WTC11 (cell line): Measurements from ENCODE around the gene SFXN1. TPM values are rescaled to one million over a fixed set of nuclear protein-coding genes. Genes with fewer than 3 reads are reported as not detected.

Experiments
- ATF3 ChIP-seq: sonication (generic); formaldehyde crosslinking; conservative IDR thresholded peaks from 2 replicates; pipeline ENCODE4 v1.8.1; 2022; ENCODE audit warnings: mild to moderate bottlenecking, missing genetic modification reagents
- CREB1 ChIP-seq: sonication (generic); formaldehyde crosslinking; IDR thresholded peaks from 2 replicates; pipeline ENCODE4 v1.8.0; 2023; ENCODE audit warnings: mild to moderate bottlenecking, missing genetic modification reagents
- CREM ChIP-seq: sonication (generic); formaldehyde crosslinking; IDR thresholded peaks from 2 replicates; pipeline ENCODE4 v1.8.1; 2022; ENCODE audit warnings: mild to moderate bottlenecking, missing genetic modification reagents, moderate library complexity
- E2F5 ChIP-seq: sonication (generic); formaldehyde crosslinking; IDR thresholded peaks from 2 replicates; pipeline ENCODE4 v1.8.1; 2022; ENCODE audit warnings: mild to moderate bottlenecking, moderate library complexity, missing genetic modification reagents
- HMGXB4 ChIP-seq: sonication (generic); formaldehyde crosslinking; IDR thresholded peaks from 2 replicates; pipeline ENCODE4 v1.8.1; 2023; ENCODE audit warnings: mild to moderate bottlenecking, moderate library complexity, missing genetic modification reagents
- JAZF1 ChIP-seq: fragments of 250-450 bp; sonication (Bioruptor Pico); IDR thresholded peaks from 2 replicates; pipeline ENCODE4 v1.9.0; 2021; ENCODE audit warnings: moderate library complexity, mild to moderate bottlenecking, inconsistent platforms
- MAX ChIP-seq: sonication (generic); formaldehyde crosslinking; IDR thresholded peaks from 2 replicates; pipeline ENCODE4 v1.8.0; 2022; ENCODE audit warnings: mild to moderate bottlenecking, missing genetic modification reagents
- MXD4 ChIP-seq: fragments of 250-450 bp; sonication (Bioruptor Pico); IDR thresholded peaks from 2 replicates; pipeline ENCODE4 v1.8.0; 2021; ENCODE audit warnings: mild to moderate bottlenecking, moderate library complexity, borderline replicate concordance
- MYBL2 ChIP-seq: sonication (generic); formaldehyde crosslinking; IDR thresholded peaks from 2 replicates; pipeline ENCODE4 v1.8.1; 2023; ENCODE audit warnings: mild to moderate bottlenecking, moderate library complexity, missing genetic modification reagents
- STAT6 ChIP-seq: sonication (generic); formaldehyde crosslinking; conservative IDR thresholded peaks from 2 replicates; pipeline ENCODE4 v1.8.1; 2023; ENCODE audit warnings: mild to moderate bottlenecking, low read depth, missing genetic modification reagents, moderate library complexity
- USF1 ChIP-seq: sonication (generic); formaldehyde crosslinking; IDR thresholded peaks from 2 replicates; pipeline ENCODE4 v1.8.0; 2022; ENCODE audit warnings: mild to moderate bottlenecking, missing genetic modification reagents
- ZNF138 ChIP-seq: sonication (generic); formaldehyde crosslinking; conservative IDR thresholded peaks from 2 replicates; pipeline ENCODE4 v1.8.1; 2022; ENCODE audit warnings: mild to moderate bottlenecking, moderate library complexity, missing genetic modification reagents
- ZNF219 ChIP-seq: sonication (generic); formaldehyde crosslinking; IDR thresholded peaks from 2 replicates; pipeline ENCODE4 v1.8.0; 2023; ENCODE audit warnings: missing genetic modification reagents, mild to moderate bottlenecking, borderline replicate concordance
- ZNF416 ChIP-seq: fragments of 250-450 bp; sonication (Bioruptor Pico); IDR thresholded peaks from 2 replicates; pipeline ENCODE4 v1.9.0; 2021; ENCODE audit warnings: mild to moderate bottlenecking, inconsistent platforms
- ZNF423 ChIP-seq: fragments of 250-450 bp; sonication (Bioruptor Pico); IDR thresholded peaks from 2 replicates; pipeline ENCODE4 v2.1.2; 2022; ENCODE audit warnings: mild to moderate bottlenecking, moderate library complexity
- ZNF512 ChIP-seq: sonication (generic); formaldehyde crosslinking; IDR thresholded peaks from 2 replicates; pipeline ENCODE4 v1.8.1; 2022; ENCODE audit warnings: missing genetic modification reagents, borderline replicate concordance
- ZNF532 ChIP-seq: fragments of 250-450 bp; sonication (Bioruptor Pico); IDR thresholded peaks from 2 replicates; pipeline ENCODE4 v1.9.0; 2021; ENCODE audit warnings: mild to moderate bottlenecking, borderline replicate concordance
- ZSCAN18 ChIP-seq: fragments of 250-450 bp; sonication (Bioruptor Pico); IDR thresholded peaks from 2 replicates; pipeline ENCODE4 v2.1.2; 2022; ENCODE audit warnings: mild to moderate bottlenecking, moderate library complexity
- total RNA-seq: library from RNA; stranded (reverse); gene quantifications from 3 replicates; pipeline ENCODE4 v1.2.3, GENCODE V29; 2021
- TF ChIP-seq, protein P1 (sequence below): sonication (generic); formaldehyde crosslinking; IDR thresholded peaks from 2 replicates; pipeline ENCODE4 v1.8.1; 2023; ENCODE audit warnings: mild to moderate bottlenecking, missing genetic modification reagents, moderate library complexity
- TF ChIP-seq, protein P2 (sequence below): sonication (generic); formaldehyde crosslinking; IDR thresholded peaks from 2 replicates; pipeline ENCODE4 v1.8.1; 2023; ENCODE audit warnings: mild to moderate bottlenecking, missing genetic modification reagents

SFXN1 gene
- total RNA-seq, 1 experiment from 2014 or later, result 82.9 TPM

DNA sequence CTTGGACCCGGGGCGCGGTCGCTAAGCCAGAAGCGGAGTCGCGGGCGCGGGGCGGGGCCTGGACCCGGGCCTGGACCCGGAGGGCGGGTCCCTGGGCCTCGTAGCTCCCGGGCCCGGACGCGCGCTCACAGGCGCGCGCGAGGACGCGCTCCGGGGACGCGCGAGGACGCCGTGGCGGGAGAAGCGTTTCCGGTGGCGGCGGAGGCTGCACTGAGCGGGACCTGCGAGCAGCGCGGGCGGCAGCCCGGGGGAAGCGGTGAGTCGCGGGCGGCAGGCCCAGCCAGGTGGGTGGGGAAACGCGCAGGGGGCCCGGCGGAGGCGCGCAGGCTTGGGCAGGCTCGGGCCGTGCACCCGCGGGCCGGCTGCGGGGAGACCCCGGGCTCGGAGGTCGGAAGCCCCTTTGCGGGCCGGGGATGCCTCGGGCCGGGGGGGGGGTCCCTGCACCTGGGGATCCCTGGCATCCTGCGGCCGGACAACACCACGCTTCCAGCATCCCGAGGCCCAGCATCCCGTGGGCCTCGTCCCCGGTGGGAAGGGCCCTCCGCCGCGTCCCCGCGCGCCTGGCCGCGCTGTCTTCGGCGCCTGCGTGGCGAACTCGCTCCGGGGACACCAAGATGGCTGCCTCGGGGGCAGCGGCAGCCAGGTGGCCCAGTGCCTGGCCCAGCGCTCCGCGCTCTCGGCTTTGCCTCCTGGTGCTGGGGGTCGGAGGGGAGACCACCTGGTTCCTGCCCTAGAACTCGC is at the start of gene SFXN1 (continued):
- no peak for TF ChIP-seq ZNF512 (CRISPR knock-in tag)
- TF ChIP-seq ZNF532 (CRISPR knock-in tag), result no peak
- TF ChIP-seq JAZF1 (CRISPR knock-in tag), result no peak
- peak; percentile 26; the same call in 1 of the 2 replicates for TF ChIP-seq CREM (CRISPR knock-in tag)
- TF ChIP-seq ZNF138 (CRISPR knock-in tag), result no peak
- TF ChIP-seq MXD4, result no peak
- TF ChIP-seq CREB1, result no peak
- no peak for TF ChIP-seq ZNF219 (CRISPR knock-in tag)
- TF ChIP-seq, protein P1, sequence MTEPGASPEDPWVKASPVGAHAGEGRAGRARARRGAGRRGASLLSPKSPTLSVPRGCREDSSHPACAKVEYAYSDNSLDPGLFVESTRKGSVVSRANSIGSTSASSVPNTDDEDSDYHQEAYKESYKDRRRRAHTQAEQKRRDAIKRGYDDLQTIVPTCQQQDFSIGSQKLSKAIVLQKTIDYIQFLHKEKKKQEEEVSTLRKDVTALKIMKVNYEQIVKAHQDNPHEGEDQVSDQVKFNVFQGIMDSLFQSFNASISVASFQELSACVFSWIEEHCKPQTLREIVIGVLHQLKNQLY (CRISPR knock-in tag), result no peak
- TF ChIP-seq, protein P2, sequence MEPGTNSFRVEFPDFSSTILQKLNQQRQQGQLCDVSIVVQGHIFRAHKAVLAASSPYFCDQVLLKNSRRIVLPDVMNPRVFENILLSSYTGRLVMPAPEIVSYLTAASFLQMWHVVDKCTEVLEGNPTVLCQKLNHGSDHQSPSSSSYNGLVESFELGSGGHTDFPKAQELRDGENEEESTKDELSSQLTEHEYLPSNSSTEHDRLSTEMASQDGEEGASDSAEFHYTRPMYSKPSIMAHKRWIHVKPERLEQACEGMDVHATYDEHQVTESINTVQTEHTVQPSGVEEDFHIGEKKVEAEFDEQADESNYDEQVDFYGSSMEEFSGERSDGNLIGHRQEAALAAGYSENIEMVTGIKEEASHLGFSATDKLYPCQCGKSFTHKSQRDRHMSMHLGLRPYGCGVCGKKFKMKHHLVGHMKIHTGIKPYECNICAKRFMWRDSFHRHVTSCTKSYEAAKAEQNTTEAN (CRISPR knock-in tag), result 0 out of 2 replicates have a peak, but pooled peaks have one; percentile 57
- 0 out of 2 replicates have a peak, but pooled peaks have one; percentile 30 for TF ChIP-seq ZSCAN18
- TF ChIP-seq USF1 (CRISPR knock-in tag), result 0 out of 2 replicates have a peak, but pooled peaks have one; percentile 8
- TF ChIP-seq STAT6, result no peak
- peak; percentile 81 for TF ChIP-seq HMGXB4 (CRISPR knock-in tag)
- 0 out of 2 replicates have a peak, but pooled peaks have one; percentile 66 for TF ChIP-seq MAX (CRISPR knock-in tag)
- TF ChIP-seq E2F5 (CRISPR knock-in tag), result peak; percentile 97
- TF ChIP-seq ATF3, result no peak
- no peak for TF ChIP-seq ZNF423 (CRISPR knock-in tag)
- no peak for TF ChIP-seq MYBL2 (CRISPR knock-in tag)
- TF ChIP-seq ZNF416 (CRISPR knock-in tag), result no peak
